ENCODE results near the gene CRY1.

CRY1 gene

DNA sequence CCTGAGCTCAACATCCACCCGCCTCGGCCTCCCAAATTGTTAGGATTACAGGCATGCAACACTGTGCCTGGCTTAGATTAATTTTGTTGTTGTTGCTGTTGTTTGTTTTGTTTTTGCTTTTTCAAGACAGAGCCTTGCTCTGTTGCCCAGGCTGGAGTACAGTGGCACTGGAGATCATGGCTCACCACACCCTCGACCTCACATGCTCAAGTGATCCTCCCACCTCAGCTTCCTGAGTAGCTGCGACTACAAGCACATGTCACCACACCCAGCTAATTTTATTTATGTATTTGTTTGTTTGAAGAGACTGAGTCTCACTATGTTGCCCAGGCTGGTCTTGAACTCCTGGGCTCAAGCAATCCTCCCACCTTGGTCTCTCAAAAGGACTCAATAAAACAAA is 26.7 kb downstream of the CRY1 start:
- Histone ChIP-seq H2AK5ac (ENCODE audit: low read depth, low read length) (no peak overlapping the region), H3K9me3 (replicated peaks in 1 of 2; ENCODE audit: control insufficient read depth in 2 of 2, insufficient read depth in 1 of 2, low read depth in 1 of 2, low read length in 2 of 2) (peaks cover 0 to 4% of the 10 kb centered on the region in 2 donors), H3K36me3 (replicated peaks in 1 of 2; ENCODE audit: control insufficient read depth in 2 of 2, insufficient read depth in 2 of 2, low read length in 2 of 2) (no peaks in the 10 kb centered on the region), H3K27me3 (ENCODE audit: control insufficient read depth in 3 of 3, insufficient read depth in 3 of 3, low read depth in 1 of 3, low read length in 3 of 3) (no peaks in the 10 kb centered on the region), H2BK12ac (ENCODE audit: low read length) (no peak overlapping the region), H4K8ac (ENCODE audit: low read depth, low read length) (no peak overlapping the region), H3K9ac (ENCODE audit: low read depth, low read length, poor library complexity) (no peak overlapping the region), H3K4me1 (ENCODE audit: control insufficient read depth in 2 of 2, insufficient read depth in 1 of 2, low read depth in 1 of 2, low read length in 2 of 2) (no peaks in the 10 kb centered on the region), H4K91ac (ENCODE audit: low read depth, low read length, poor library complexity) (no peak overlapping the region), H3K79me1 (ENCODE audit: low read depth, low read length) (peaks cover 1% of the 10 kb centered on the region), H2BK120ac (ENCODE audit: low read depth, low read length) (no peak overlapping the region), H3K27ac (replicated peaks; ENCODE audit: low read length) (no peak overlapping the region), H3K14ac (ENCODE audit: low read length) (no peak overlapping the region), H3K23ac (ENCODE audit: low read depth, low read length, poor library complexity) (no peak overlapping the region), H2BK15ac (ENCODE audit: low read length) (no peak overlapping the region), H3K4me3 (ENCODE audit: low read length in 2 of 2) (no peak overlapping the region), H2BK5ac (ENCODE audit: low read length) (no peak overlapping the region), H3K4ac (ENCODE audit: low read length) (no peak overlapping the region), H2AFZ (ENCODE audit: low read length) (no peak overlapping the region), H3K18ac (ENCODE audit: low read length) (no peak overlapping the region), H3K4me2 (ENCODE audit: insufficient read depth, low read length, poor library complexity, severe bottlenecking) (no peak overlapping the region)
- no peak for DNase-seq (ENCODE audit: low spot score)
- no CpG with 5 or more reads among the region's 4 CpGs for WGBS, 2 donors (ENCODE audit: extremely low coverage in 2 of 2, insufficient read length in 2 of 2, insufficient replicate concordance in 1 of 2)

DNA sequence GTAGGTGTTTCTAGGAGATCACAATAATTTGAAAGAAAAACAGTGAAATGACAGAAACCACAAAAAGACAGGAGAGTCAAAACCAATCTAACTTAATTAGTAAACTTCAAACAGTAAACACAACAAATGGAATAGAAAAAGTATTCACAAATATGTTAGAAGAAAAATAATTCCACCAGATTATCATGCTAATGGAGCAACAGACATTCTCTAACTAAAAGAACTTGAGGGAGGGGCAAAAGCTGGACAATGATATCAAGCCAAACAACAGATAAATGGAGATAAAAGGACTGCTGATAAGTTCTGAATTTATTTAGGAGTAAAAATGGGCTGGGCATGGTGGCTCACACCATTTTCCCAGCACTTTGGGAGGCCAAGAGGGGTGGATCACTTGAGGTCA is 28.7 kb downstream of the CRY1 start:
- H2BK12ac ChIP-seq (ENCODE audit: low read length), result no peak overlapping the region
- H3K4me3 ChIP-seq (ENCODE audit: low read length in 2 of 2), result no peak overlapping the region
- H3K4me1 ChIP-seq (ENCODE audit: control insufficient read depth in 2 of 2, insufficient read depth in 1 of 2, low read depth in 1 of 2, low read length in 2 of 2), result no peaks in the 10 kb centered on the region
- no peak overlapping the region for H4K91ac ChIP-seq (ENCODE audit: low read depth, low read length, poor library complexity)
- no peak overlapping the region for H2BK5ac ChIP-seq (ENCODE audit: low read length)
- no peak overlapping the region for H3K4me2 ChIP-seq (ENCODE audit: insufficient read depth, low read length, poor library complexity, severe bottlenecking)
- no peak overlapping the region for H3K23ac ChIP-seq (ENCODE audit: low read depth, low read length, poor library complexity)
- no peak overlapping the region for H4K8ac ChIP-seq (ENCODE audit: low read depth, low read length)
- H2AFZ ChIP-seq (ENCODE audit: low read length), result no peak overlapping the region
- no peak overlapping the region for H2BK120ac ChIP-seq (ENCODE audit: low read depth, low read length)
- H3K27me3 ChIP-seq (ENCODE audit: control insufficient read depth in 3 of 3, insufficient read depth in 3 of 3, low read depth in 1 of 3, low read length in 3 of 3), result no peaks in the 10 kb centered on the region
- H3K14ac ChIP-seq (ENCODE audit: low read length), result no peak overlapping the region
- peaks cover 0 to 4% of the 10 kb centered on the region in 2 donors for H3K9me3 ChIP-seq (replicated peaks in 1 of 2; ENCODE audit: control insufficient read depth in 2 of 2, insufficient read depth in 1 of 2, low read depth in 1 of 2, low read length in 2 of 2)
- H3K9ac ChIP-seq (ENCODE audit: low read depth, low read length, poor library complexity), result no peak overlapping the region
- no peak overlapping the region for H2BK15ac ChIP-seq (ENCODE audit: low read length)
- no peak overlapping the region for H2AK5ac ChIP-seq (ENCODE audit: low read depth, low read length)
- no peak for DNase-seq (ENCODE audit: low spot score)
- no peak overlapping the region for H3K4ac ChIP-seq (ENCODE audit: low read length)
- H3K36me3 ChIP-seq (replicated peaks in 1 of 2; ENCODE audit: control insufficient read depth in 2 of 2, insufficient read depth in 2 of 2, low read length in 2 of 2), result no peaks in the 10 kb centered on the region
- peaks cover 1% of the 10 kb centered on the region for H3K79me1 ChIP-seq (ENCODE audit: low read depth, low read length)
- no peak overlapping the region for H3K18ac ChIP-seq (ENCODE audit: low read length)
- H3K27ac ChIP-seq (replicated peaks; ENCODE audit: low read length), result no peak overlapping the region

DNA sequence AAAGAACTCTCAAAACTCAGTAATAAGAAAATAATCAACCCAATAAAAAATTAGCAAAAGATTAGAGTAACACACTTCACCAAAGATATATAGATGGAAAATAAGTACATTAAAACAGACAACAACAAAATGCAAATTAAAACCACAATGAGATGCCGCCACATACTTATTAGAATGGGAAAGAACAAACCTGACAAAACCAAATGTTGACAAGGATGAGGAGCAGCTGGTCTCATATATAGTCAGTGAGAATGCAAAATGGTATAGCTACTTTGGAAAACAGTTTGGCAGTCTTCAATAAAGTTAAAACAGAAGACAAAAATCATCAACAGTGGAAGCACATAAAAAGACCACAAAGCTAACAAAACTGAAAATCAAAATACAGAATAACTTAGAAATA is 29.1 kb downstream of the CRY1 start:
- Histone ChIP-seq H2BK12ac (ENCODE audit: low read length) (no peak overlapping the region), H3K14ac (ENCODE audit: low read length) (no peak overlapping the region), H3K4me1 (ENCODE audit: control insufficient read depth in 2 of 2, insufficient read depth in 1 of 2, low read depth in 1 of 2, low read length in 2 of 2) (no peaks in the 10 kb centered on the region), H3K27ac (replicated peaks; ENCODE audit: low read length) (no peak overlapping the region), H2AFZ (ENCODE audit: low read length) (no peak overlapping the region), H3K4me2 (ENCODE audit: insufficient read depth, low read length, poor library complexity, severe bottlenecking) (no peak overlapping the region), H3K4me3 (ENCODE audit: low read length in 2 of 2) (no peak overlapping the region), H3K27me3 (ENCODE audit: control insufficient read depth in 3 of 3, insufficient read depth in 3 of 3, low read depth in 1 of 3, low read length in 3 of 3) (no peaks in the 10 kb centered on the region), H3K23ac (ENCODE audit: low read depth, low read length, poor library complexity) (no peak overlapping the region), H2BK120ac (ENCODE audit: low read depth, low read length) (no peak overlapping the region), H2BK15ac (ENCODE audit: low read length) (no peak overlapping the region), H4K91ac (ENCODE audit: low read depth, low read length, poor library complexity) (no peak overlapping the region), H3K4ac (ENCODE audit: low read length) (no peak overlapping the region), H4K8ac (ENCODE audit: low read depth, low read length) (no peak overlapping the region), H3K36me3 (replicated peaks in 1 of 2; ENCODE audit: control insufficient read depth in 2 of 2, insufficient read depth in 2 of 2, low read length in 2 of 2) (no peaks in the 10 kb centered on the region), H3K18ac (ENCODE audit: low read length) (no peak overlapping the region), H3K9me3 (replicated peaks in 1 of 2; ENCODE audit: control insufficient read depth in 2 of 2, insufficient read depth in 1 of 2, low read depth in 1 of 2, low read length in 2 of 2) (peaks cover 0 to 4% of the 10 kb centered on the region in 2 donors), H3K9ac (ENCODE audit: low read depth, low read length, poor library complexity) (no peak overlapping the region), H3K79me1 (ENCODE audit: low read depth, low read length) (peaks cover 1% of the 10 kb centered on the region), H2AK5ac (ENCODE audit: low read depth, low read length) (no peak overlapping the region), H2BK5ac (ENCODE audit: low read length) (no peak overlapping the region)
- WGBS, 2 donors (ENCODE audit: extremely low coverage in 2 of 2, insufficient read length in 2 of 2, insufficient replicate concordance in 1 of 2), result no CpG with 5 or more reads among the region's 1 CpG
- DNase-seq (ENCODE audit: low spot score), result no peak

DNA sequence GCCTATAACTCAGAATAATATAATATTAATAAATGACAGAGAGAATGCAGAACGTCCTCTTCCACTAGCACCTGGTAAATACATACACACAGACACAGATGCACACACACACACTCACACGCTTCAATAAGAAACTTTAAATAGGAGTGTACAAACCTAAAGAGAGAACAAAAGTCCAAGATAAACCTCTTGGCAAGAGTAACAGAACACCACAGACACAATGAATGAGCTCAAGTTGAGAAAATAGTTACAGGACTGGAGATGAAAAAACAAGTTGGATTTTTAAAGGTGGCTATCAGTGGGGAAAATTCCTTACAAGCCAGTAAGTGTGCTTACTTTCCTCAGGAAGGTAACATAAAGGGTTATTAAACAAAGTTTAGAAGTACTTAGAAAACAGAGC is 35.2 kb downstream of the CRY1 start:
- no CpG with 5 or more reads among the region's 2 CpGs for WGBS, 2 donors (ENCODE audit: extremely low coverage in 2 of 2, insufficient read length in 2 of 2, insufficient replicate concordance in 1 of 2)
- Histone ChIP-seq H3K18ac (ENCODE audit: low read length) (no peak overlapping the region), H3K9ac (ENCODE audit: low read depth, low read length, poor library complexity) (no peak overlapping the region), H3K9me3 (replicated peaks in 1 of 2; ENCODE audit: control insufficient read depth in 2 of 2, insufficient read depth in 1 of 2, low read depth in 1 of 2, low read length in 2 of 2) (peaks cover 0 to 8% of the 10 kb centered on the region in 2 donors), H3K4me1 (ENCODE audit: control insufficient read depth in 2 of 2, insufficient read depth in 1 of 2, low read depth in 1 of 2, low read length in 2 of 2) (no peaks in the 10 kb centered on the region), H3K4ac (ENCODE audit: low read length) (no peak overlapping the region), H3K4me2 (ENCODE audit: insufficient read depth, low read length, poor library complexity, severe bottlenecking) (no peak overlapping the region), H2BK15ac (ENCODE audit: low read length) (no peak overlapping the region), H3K36me3 (replicated peaks in 1 of 2; ENCODE audit: control insufficient read depth in 2 of 2, insufficient read depth in 2 of 2, low read length in 2 of 2) (no peaks in the 10 kb centered on the region), H3K27me3 (ENCODE audit: control insufficient read depth in 3 of 3, insufficient read depth in 3 of 3, low read depth in 1 of 3, low read length in 3 of 3) (no peaks in the 10 kb centered on the region), H2BK120ac (ENCODE audit: low read depth, low read length) (no peak overlapping the region), H3K4me3 (ENCODE audit: low read length in 2 of 2) (no peak overlapping the region), H4K8ac (ENCODE audit: low read depth, low read length) (no peak overlapping the region), H2AFZ (ENCODE audit: low read length) (no peak overlapping the region), H4K91ac (ENCODE audit: low read depth, low read length, poor library complexity) (no peak overlapping the region), H3K27ac (replicated peaks; ENCODE audit: low read length) (no peak overlapping the region), H3K23ac (ENCODE audit: low read depth, low read length, poor library complexity) (no peak overlapping the region), H2BK5ac (ENCODE audit: low read length) (no peak overlapping the region), H3K14ac (ENCODE audit: low read length) (no peak overlapping the region), H2AK5ac (ENCODE audit: low read depth, low read length) (no peak overlapping the region), H2BK12ac (ENCODE audit: low read length) (no peak overlapping the region), H3K79me1 (ENCODE audit: low read depth, low read length) (no peaks in the 10 kb centered on the region)
- no peak for DNase-seq (ENCODE audit: low spot score)

All from neuronal stem cell (in vitro differentiated cells).